GM19023 (cell line): Measurements from ENCODE around the gene TBCD.

ENCODE experiments used
- ATAC-seq: cut with Tn5 transposase; IDR thresholded peaks from one replicate; pipeline ENCODE4 v1.9.1; 2021; ENCODE audit warnings: mild to moderate bottlenecking, moderate library complexity; ENCODE audit not compliant: unreplicated experiment

Gene TBCD

GRCh38 chr17:82789051-82789592, 37.3 kb downstream of the TBCD start:
- ATAC-seq: no peak

GRCh38 chr17:82789806-82790205, 37.9 kb downstream of the TBCD start:
- no peak for ATAC-seq

- no peak for ATAC-seq
Observed at GRCh38 chr17:82790391-82790790, 38.5 kb downstream of the TBCD start.

GRCh38 chr17:82791532-82791931, 39.7 kb downstream of the TBCD start:
- ATAC-seq: no peak

GRCh38 chr17:82793974-82794630, 42.2 kb downstream of the TBCD start:
- ATAC-seq: no peak

GRCh38 chr17:82794781-82795482, 43.1 kb downstream of the TBCD start:
- no peak for ATAC-seq

- no peak for ATAC-seq
Observed at GRCh38 chr17:82795615-82796014, 43.8 kb downstream of the TBCD start.

- no peak for ATAC-seq
Observed at GRCh38 chr17:82797061-82797460, 45.2 kb downstream of the TBCD start.

GRCh38 chr17:82798752-82799151, 46.9 kb downstream of the TBCD start:
- no peak for ATAC-seq

GRCh38 chr17:82799591-82799990, 47.7 kb downstream of the TBCD start:
- no peak for ATAC-seq

- no peak for ATAC-seq
Observed at GRCh38 chr17:82800885-82801284, 49.0 kb downstream of the TBCD start.

- ATAC-seq: no peak
Observed at GRCh38 chr17:82801377-82801970, 49.6 kb downstream of the TBCD start.

- no peak for ATAC-seq
Observed at GRCh38 chr17:82802075-82802780, 50.4 kb downstream of the TBCD start.

GRCh38 chr17:82803185-82803584, 51.3 kb downstream of the TBCD start:
- ATAC-seq: no peak

- ATAC-seq: no peak
Observed at GRCh38 chr17:82803606-82804005, 51.7 kb downstream of the TBCD start.

- no peak for ATAC-seq
Observed at GRCh38 chr17:82804442-82805191, 52.8 kb downstream of the TBCD start.

GRCh38 chr17:82805254-82805653, 53.4 kb downstream of the TBCD start:
- ATAC-seq: no peak

GRCh38 chr17:82805823-82806222, 54.0 kb downstream of the TBCD start:
- ATAC-seq: no peak

GRCh38 chr17:82806645-82807044, 54.8 kb downstream of the TBCD start:
- no peak for ATAC-seq

GRCh38 chr17:82807101-82807500, 55.2 kb downstream of the TBCD start:
- no peak for ATAC-seq

- no peak for ATAC-seq
Observed at GRCh38 chr17:82807562-82807961, 55.7 kb downstream of the TBCD start.
